SK-N-MC (cell line): ENCODE measurements around the gene USP7.

Source experiments
- EZH2 ChIP-seq: fragments of 200-600 bp; sonication (generic); IDR thresholded peaks from one replicate; pipeline ENCODE4 v1.6.1; 2017; ENCODE audit warnings: antibody characterized with exemption
- POLR2AphosphoS5 ChIP-seq: IDR thresholded peaks from 2 replicates; pipeline ENCODE4 v1.6.1; 2012; ENCODE audit warnings: mild to moderate bottlenecking, low read depth, low read length, borderline replicate concordance

GRCh38 chr16:8946544-8946943, 17.2 kb downstream of the USP7 start:
- TF ChIP-seq EZH2 (no peak), POLR2AphosphoS5 (no peak)
